Suppressor macrophage treated with lipopolysaccharide for 1 hour (primary cell): ENCODE data around the gene PRRC1.
A peak's percentile ranks its signal among the peaks of the same experiment; 100 is the strongest.

ENCODE experiments used
- DNase-seq, 3 donors: peaks; one replicate each; pipeline ENCODE4 v3.0.0-alpha.2; 2020 to 2022

Gene PRRC1

DNA sequence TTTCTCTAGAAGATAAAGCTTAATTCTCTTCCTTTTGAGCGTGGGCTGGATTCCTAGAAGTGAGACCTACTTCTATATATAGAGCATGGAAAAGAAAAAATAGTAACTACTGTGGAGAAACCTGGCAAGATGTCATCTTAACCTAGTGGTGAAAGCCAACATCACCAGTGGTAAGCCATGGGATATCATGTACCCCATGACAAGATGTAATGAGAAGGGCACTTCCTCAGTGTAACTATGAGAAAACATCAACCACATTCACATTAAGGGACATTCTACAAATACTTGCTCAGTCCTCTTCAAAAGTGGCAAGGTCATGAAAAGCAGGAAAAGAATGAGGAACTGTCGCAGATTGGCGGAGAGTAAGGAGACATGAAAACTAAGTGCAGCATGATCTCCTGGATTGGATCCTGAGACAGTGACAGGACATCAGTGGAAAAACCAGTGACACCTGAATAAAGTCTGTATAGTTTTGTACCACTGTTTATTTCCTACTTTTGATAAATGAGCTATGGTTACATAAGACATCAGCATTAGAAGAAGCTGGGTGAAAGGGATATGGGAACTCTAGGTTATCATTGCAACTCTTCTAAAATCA, 65.4 kb downstream of the PRRC1 start:
- peak; percentile 6 to 27 (median 22) for DNase-seq

DNA sequence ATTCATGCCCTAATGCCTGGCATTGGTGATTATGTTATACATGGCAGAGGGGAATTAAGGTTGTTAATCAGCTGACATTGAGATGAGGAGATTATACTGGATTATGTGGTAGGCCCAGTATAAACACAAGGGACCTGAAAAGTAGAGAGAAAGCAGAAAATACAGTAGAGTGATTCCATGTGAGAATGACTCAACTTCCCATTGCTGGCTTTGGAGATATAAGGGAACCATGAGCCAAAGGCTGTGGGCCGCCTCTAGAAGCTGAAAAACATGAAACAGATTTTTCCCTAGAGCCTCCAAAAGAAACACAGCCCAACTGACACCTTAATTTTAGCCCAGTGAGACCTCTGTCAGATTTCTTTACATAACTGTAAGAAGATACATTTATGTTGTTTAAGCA, 66.4 kb downstream of the PRRC1 start:
- DNase-seq: peak; percentile 23 to 59 (median 35)

DNA sequence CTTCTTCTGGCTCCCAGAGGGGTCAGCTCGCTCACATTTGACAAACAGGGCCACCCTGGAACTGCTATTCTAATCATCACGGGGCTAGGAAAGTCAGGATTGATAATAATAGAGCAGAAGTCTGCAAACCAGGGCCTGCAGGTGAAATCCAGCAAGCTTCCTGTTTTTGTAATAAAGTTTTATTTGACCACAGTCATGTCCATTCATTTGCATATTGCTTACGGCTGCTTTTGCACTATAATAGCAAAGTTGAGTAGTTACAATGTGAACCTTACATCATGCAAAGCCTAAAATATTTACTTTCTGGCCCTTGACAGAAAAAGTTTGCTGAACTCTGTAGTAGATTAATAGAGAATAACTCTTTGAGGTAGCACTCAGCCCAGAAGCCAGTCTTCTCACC, 68.2 kb downstream of the PRRC1 start:
- no peak for DNase-seq

- no peak for DNase-seq
Measured at GRCh38 chr5:127586066-127586770, 68.8 kb downstream of the PRRC1 start.

DNA sequence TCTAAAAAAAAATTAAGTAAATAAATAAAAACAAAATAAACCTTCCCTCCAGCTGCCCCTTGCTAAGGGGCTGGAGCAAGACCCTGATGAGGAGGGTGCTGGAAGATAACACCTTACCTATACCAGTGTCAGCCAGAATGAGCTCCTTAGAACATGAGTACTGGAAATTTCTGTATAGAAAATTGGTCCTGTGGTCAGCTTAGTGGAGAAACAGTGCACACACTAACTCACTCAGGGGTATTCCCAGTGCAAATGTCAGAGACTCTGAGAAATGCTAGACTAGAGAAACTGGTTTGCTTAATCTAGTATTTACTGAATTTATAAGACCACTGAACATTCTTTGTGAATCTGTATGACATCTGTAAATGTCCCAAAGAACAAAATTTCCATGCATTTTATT, 69.4 kb downstream of the PRRC1 start:
- DNase-seq: no peak

- no peak for DNase-seq
Measured at GRCh38 chr5:127587246-127587917, 69.9 kb downstream of the PRRC1 start.

DNA sequence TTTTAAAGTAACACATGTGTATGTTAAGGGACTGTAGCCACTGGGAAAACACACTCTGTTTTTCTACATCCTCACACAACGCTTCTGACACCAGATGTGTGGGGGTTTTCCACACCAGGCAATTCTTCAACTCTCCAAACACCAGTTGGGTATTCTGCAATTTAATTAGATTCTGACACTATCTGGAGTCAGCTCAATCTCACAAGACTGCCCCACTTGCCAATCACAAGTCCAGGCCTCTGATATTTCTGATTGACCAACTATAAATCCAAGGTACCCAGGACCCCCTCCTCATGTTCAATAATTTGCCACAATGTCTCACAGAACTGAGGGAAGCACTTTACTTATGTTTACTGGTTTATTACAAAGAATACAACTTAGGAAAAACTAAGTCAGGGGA, 70.9 kb downstream of the PRRC1 start:
- DNase-seq: no peak

DNA sequence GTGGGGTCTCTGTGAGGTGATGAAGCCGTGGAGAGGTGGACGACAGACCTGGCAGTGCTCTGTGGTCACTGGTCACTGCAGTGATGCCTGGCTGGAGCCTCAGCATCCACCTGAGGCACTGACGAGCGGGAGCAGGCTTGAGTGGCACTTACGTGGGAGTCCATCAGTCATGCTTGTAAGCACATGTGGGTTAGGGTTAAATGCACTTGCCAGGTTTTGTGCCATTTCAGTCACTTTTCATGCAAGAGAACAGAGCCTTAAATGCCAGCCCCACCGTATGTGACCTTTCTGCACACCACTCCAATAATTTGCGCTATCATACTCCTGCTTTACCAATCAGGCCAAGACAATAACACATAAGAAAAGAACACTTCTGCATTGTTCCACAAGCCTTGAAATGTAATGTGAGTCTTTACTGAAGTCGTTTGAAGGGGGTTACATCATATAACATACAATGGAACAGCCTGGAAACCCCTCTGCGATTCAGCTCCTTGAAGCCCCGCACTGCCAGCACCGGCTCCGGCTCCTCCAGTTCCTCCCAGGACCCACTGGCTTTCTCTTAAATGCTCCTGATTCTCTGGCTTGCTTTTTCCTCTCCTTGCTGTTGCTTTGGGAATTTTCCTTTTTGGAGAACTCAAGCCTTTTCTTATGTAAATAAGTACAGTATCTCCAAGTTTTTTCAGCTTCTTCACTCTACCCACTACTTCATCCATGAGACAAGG, 72.0 kb downstream of the PRRC1 start:
- DNase-seq: no peak

DNA sequence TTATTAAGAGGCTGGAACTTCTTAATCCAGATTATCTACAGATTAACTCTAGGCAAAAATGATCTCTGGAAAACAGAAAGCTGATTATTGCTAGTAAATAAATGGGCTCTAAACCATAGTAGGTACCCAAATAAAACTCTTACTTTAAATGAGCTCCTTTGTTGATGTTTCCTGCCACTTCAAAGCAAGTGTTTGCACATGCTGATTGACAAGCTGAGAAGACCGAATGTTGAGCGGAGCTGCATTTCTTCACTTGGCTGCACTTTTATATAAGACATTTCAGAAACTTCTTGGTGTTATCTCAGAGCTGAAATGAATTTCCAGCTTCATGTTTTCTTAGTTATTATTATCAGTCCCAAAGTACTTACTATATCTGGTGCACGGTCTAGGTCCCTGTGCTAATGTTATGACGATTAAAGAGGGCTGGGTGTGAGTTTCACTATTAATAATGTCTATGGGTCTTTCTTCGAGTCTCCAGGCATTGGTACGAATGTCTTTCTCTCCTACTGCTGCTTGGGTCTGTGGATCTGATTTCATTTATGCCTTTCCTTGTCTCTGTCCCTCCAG, 72.8 kb downstream of the PRRC1 start:
- no peak for DNase-seq

DNA sequence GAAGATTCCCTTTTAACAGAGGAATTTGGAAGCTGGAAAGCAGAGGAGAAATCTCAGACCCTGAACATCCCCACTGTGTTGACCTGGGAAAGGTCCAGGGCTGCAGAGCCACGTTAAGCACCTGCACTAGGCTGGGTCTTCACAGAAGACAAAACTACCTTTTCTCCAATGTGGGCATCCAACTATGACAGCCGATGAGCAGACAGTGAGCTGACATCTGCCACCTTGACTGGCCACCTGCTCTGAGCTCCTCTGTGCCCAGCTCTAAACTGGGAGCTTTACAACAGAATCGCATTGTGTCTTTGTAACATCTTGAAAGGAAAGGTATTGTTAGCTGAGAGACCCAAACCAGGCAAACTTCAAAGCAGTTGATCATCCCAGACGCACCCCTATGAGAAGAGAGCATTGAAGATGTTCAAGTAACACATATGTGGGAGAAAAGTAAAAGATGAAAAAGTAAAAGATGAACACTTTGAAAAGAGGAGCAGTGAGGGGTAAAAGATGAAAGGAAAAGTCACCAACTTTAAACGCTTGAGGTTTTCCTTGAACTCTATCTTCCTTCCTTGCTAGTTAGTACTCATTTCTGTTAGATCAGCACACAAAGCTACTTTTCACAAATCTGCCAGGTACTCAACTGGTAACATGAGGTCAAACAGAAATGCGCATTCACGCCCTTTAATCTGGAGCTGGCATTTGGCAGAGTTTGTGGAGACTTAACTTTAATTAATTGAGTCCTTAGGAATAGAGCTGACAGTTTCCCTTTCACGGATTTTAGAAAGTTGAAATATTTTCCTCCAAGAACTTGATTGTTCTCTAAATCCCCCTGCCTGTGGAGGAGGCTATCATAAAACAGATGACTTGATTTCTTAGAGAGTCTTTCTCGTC, 78.3 kb downstream of the PRRC1 start:
- peak in 1 of 3 donors; percentile 17 for DNase-seq

GRCh38 chr5:127596501-127596900, 79.1 kb downstream of the PRRC1 start:
- peak in 1 of 3 donors; percentile 13 for DNase-seq

DNA sequence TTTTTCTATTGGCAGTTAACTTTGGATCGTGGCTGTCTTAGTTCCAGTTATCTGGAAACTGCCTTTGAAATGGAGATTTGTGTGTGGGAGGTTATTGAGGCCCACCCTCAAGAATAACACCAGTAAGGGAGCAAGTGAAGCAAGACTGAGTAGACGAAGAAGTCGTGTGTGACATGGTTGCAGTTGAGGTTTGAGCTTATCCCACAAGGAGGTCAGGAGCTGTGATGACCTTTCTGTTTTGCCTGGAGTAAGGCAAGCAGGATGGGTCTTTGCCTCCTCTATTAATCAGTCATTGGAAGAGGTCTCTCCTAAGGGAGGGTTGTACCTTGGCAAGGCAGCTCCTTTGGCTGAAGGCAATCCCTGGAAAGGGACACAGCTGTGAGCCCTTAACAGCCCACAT, 81.9 kb downstream of the PRRC1 start:
- DNase-seq: no peak

DNA sequence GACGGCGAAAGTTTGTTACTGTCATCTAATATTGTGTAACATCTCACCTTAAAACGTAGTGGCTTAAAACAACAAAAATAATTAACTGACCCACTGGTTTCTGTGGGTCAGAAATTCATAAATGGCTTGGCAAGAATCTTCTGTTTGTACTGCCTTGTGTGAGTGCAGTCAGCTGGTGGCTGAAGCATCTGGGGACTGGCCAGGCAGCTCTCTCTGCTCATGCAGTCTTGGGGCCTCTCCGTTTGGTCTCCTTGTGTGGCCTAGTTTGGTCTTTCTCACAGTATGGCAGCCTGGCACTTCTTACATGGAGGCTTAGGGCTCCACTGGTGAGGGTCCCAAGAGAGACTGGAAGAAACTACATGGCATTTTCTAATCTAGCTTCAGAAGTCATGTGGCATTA, 82.4 kb downstream of the PRRC1 start:
- no peak for DNase-seq

GRCh38 chr5:127601111-127601510, 83.7 kb downstream of the PRRC1 start:
- no peak for DNase-seq

GRCh38 chr5:127601601-127602000, 84.2 kb downstream of the PRRC1 start:
- DNase-seq: no peak

GRCh38 chr5:127602481-127602880, 85.0 kb downstream of the PRRC1 start:
- DNase-seq: no peak

GRCh38 chr5:127602896-127603844, 85.7 kb downstream of the PRRC1 start:
- DNase-seq: no peak
